Skin epidermis (tissue), 12 donors: ENCODE measurements around the gene IFIT3.
A peak's percentile ranks its signal among the peaks of the same experiment; 100 is the strongest.
"Not testable (repeated sequence)": the region's sequence is repeated elsewhere in the genome, so short reads cannot be mapped to it uniquely, and the experiment has no call there.

ENCODE experiments used
- H3K27ac ChIP-seq, 21 experiments: fragments of 200-600 bp; sonication (generic) in 11 of 21; one replicate each; pipeline ENCODE4 v1.5.0; 2020; ENCODE audit warnings: mild to moderate bottlenecking in 3 of 21, inconsistent platforms in 2 of 21, moderate library complexity in 2 of 21
- H3K4me3 ChIP-seq, 7 experiments: fragments of 200-600 bp; sonication (generic) in 2 of 7; one replicate each; pipeline ENCODE4 v1.5.0; 2020; ENCODE audit warnings: inconsistent platforms in 2 of 7, mild to moderate bottlenecking in 2 of 7, moderate library complexity in 1 of 7

Gene IFIT3

GRCh38 chr10:89327803-89328441, at the start of gene IFIT3:
Gene IFIT3, plus strand, starts transcription at chr10:89327997. Its CDS starts 77 bp downstream, at chr10:89328074.
- Histone ChIP-seq H3K4me3 (peak within 1 kb of the TSS; percentile 6 to 47 (median 28)), H3K27ac (peak within 1 kb of the TSS in 20 of 21 experiments; percentile 25 to 93 (median 80))

GRCh38 chr10:89278034-89278535, 49.7 kb upstream of the IFIT3 start:
- Histone ChIP-seq H3K4me3 (no peak overlapping the region), H3K27ac (peak overlapping the region in 16 of 21 experiments; percentile 23 to 91 (median 66))

GRCh38 chr10:89278900-89279392, 48.9 kb upstream of the IFIT3 start:
- Histone ChIP-seq H3K4me3 (no peak overlapping the region), H3K27ac (peak overlapping the region in 13 of 21 experiments; percentile 0 to 91 (median 43))

- no peak overlapping the region for H3K4me3 ChIP-seq
Measured at GRCh38 chr10:89279421-89279869, 48.4 kb upstream of the IFIT3 start.

GRCh38 chr10:89280508-89280907, 47.3 kb upstream of the IFIT3 start:
- H3K4me3 ChIP-seq = no peak overlapping the region
- peak overlapping the region in 4 of 21 experiments; percentile 13 to 64 (median 56) for H3K27ac ChIP-seq

More at GRCh38 chr10:89279421-89279869, 48.4 kb upstream of the IFIT3 start:
- peak overlapping the region in 12 of 21 experiments; percentile 1 to 91 (median 42) for H3K27ac ChIP-seq

GRCh38 chr10:89281606-89282395, 46.0 kb upstream of the IFIT3 start:
- Histone ChIP-seq H3K27ac (peak overlapping the region in 2 of 21 experiments; percentile 10 to 64), H3K4me3 (no peak overlapping the region)

GRCh38 chr10:89283025-89283935, 44.5 kb upstream of the IFIT3 start:
- Histone ChIP-seq H3K27ac (peak overlapping the region in 16 of 21 experiments; percentile 0 to 82 (median 51)), H3K4me3 (no peak overlapping the region)

- peak overlapping the region in 16 of 21 experiments; percentile 20 to 82 (median 50) for H3K27ac ChIP-seq
- no peak overlapping the region for H3K4me3 ChIP-seq
Measured at GRCh38 chr10:89283936-89284475, 43.8 kb upstream of the IFIT3 start.

- not testable (repeated sequence) for H3K4me3 ChIP-seq
- H3K27ac ChIP-seq = peak overlapping the region in 11 of 21 experiments; percentile 5 to 82 (median 48)
Measured at GRCh38 chr10:89284711-89285110, 43.1 kb upstream of the IFIT3 start.

GRCh38 chr10:89285303-89285702, 42.5 kb upstream of the IFIT3 start:
- H3K27ac ChIP-seq = peak overlapping the region in 1 of 21 experiments; percentile 55

GRCh38 chr10:89294721-89295239, 33.0 kb upstream of the IFIT3 start:
- no peak overlapping the region for H3K27ac ChIP-seq

More at GRCh38 chr10:89285303-89285702, 42.5 kb upstream of the IFIT3 start:
- H3K4me3 ChIP-seq = not testable (repeated sequence)

GRCh38 chr10:89295597-89295996, 32.2 kb upstream of the IFIT3 start:
- Histone ChIP-seq H3K4me3 (no peak overlapping the region), H3K27ac (peak overlapping the region in 12 of 21 experiments; percentile 27 to 73 (median 55))

More at GRCh38 chr10:89294721-89295239, 33.0 kb upstream of the IFIT3 start:
- no peak overlapping the region for H3K4me3 ChIP-seq

GRCh38 chr10:89296220-89296648, 31.6 kb upstream of the IFIT3 start:
- Histone ChIP-seq H3K27ac (peak overlapping the region in 18 of 21 experiments; percentile 4 to 73 (median 49)), H3K4me3 (no peak overlapping the region)

- H3K27ac ChIP-seq = peak overlapping the region in 7 of 21 experiments; percentile 4 to 73 (median 21)
- H3K4me3 ChIP-seq = no peak overlapping the region
Measured at GRCh38 chr10:89297356-89297755, 30.4 kb upstream of the IFIT3 start.

- Histone ChIP-seq H3K27ac (no peak overlapping the region), H3K4me3 (no peak overlapping the region)
Measured at GRCh38 chr10:89297791-89298190, 30.0 kb upstream of the IFIT3 start.

- Histone ChIP-seq H3K4me3 (no peak overlapping the region), H3K27ac (no peak overlapping the region)
Measured at GRCh38 chr10:89299031-89299430, 28.8 kb upstream of the IFIT3 start.

- H3K4me3 ChIP-seq = peak overlapping the region; percentile 25 to 51 (median 37)
- peak overlapping the region in 20 of 21 experiments; percentile 53 to 95 (median 82) for H3K27ac ChIP-seq
Measured at GRCh38 chr10:89301232-89301631, 26.6 kb upstream of the IFIT3 start.

GRCh38 chr10:89301721-89302445, 25.9 kb upstream of the IFIT3 start, which contains the start of gene IFIT2:
Gene IFIT2, plus strand, starts transcription at chr10:89302046. Its CDS starts 78 bp downstream, at chr10:89302124.
- H3K4me3 ChIP-seq = peak within 1 kb of the TSS; percentile 25 to 51 (median 37)
- H3K27ac ChIP-seq = peak within 1 kb of the TSS in 20 of 21 experiments; percentile 53 to 95 (median 82)
